Kidney tubule cell (primary cell): ENCODE measurements around the gene TRPV3.
"Not testable (repeated sequence)": the region's sequence is repeated elsewhere in the genome, so short reads cannot be mapped to it uniquely, and the experiment has no call there.

Experiments
- DNase-seq: peaks from one replicate; pipeline ENCODE4 v3.0.0-alpha.2; 2018; ENCODE audit warnings: low spot score

Gene TRPV3

DNA sequence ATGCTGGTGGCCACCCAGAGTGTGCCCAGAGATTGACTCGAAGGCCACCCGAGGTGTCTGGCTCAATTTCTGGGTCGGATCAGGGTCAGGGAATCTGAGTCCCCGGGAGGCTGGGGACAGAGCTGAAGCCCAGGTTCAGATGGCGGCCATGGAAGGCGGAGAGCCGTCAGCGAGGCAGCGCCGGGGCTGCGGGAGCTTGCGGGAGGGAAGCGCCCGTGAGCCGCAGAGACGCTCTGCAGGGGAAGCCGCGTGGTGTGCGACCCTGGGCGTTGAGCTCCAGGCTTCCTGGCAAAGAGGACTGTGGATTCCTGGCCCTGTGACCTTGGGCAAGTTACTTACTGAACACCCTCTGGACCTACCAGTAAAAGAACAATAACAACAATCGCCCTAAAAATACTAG lies 85.5 kb downstream of the TRPV3 start:
- no peak for DNase-seq

- no peak for DNase-seq
Measured at GRCh38 chr17:3471599-3471998, 86.0 kb downstream of the TRPV3 start, which contains the start of gene SPATA22. Gene SPATA22, minus strand, starts transcription at chr17:3471819. Its CDS starts 2,494 bp downstream, at chr17:3469325.

DNA sequence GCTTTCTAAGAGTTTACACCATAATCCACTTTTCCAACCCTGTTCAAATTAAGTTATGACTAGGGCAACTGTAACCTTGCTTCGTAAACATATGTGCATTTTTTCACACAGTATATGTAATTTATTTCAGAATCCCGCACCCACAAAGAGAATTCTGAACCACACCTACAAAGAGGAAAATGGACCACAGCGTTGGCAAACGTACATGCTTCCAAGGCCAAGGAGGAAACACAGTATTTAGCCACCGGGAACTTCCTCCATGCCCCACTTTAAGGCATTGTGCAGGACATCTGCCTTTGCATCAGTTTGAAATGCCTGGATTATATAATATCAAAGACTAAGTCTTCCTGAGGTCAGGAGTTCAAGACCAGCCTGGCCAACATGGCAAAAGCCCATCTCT lies 88.1 kb downstream of the TRPV3 start:
- no peak for DNase-seq

- DNase-seq = not testable (repeated sequence)
Measured at GRCh38 chr17:3466355-3466754, 91.3 kb downstream of the TRPV3 start.
